ENCODE measurements around the gene SLC35B4.

The SLC35B4 gene

GRCh38 chr7:134343796-134344195 is 27.1 kb upstream of the SLC35B4 start:
- H3K36me3 Mint-ChIP-seq, result peaks cover 5% of the 10 kb centered on the region
- no peak overlapping the region for H3K4me3 Mint-ChIP-seq
- H3K27ac Mint-ChIP-seq, result no peak overlapping the region
- H3K9me3 Mint-ChIP-seq, result peaks cover 6% of the 10 kb centered on the region
- H3K27me3 Mint-ChIP-seq, result peaks cover 11% of the 10 kb centered on the region
- H3K4me1 Mint-ChIP-seq, result no peaks in the 10 kb centered on the region

GRCh38 chr7:134343136-134343535 is 26.4 kb upstream of the SLC35B4 start:
- Mint-ChIP-seq H3K4me1 (no peaks in the 10 kb centered on the region), H3K27ac (no peak overlapping the region), H3K27me3 (peaks cover 11% of the 10 kb centered on the region), H3K4me3 (no peak overlapping the region), H3K36me3 (peaks cover 5% of the 10 kb centered on the region), H3K9me3 (peaks cover 7% of the 10 kb centered on the region)

- Mint-ChIP-seq H3K4me1 (no peaks in the 10 kb centered on the region), H3K36me3 (peaks cover 5% of the 10 kb centered on the region)
These were observed 22.7 kb upstream of the SLC35B4 start for GRCh38 chr7:134339475-134339874.

GRCh38 chr7:134337980-134338379 is 21.2 kb upstream of the SLC35B4 start:
- Mint-ChIP-seq H3K9me3 (peaks cover 7% of the 10 kb centered on the region), H3K27ac (no peak overlapping the region), H3K4me1 (no peaks in the 10 kb centered on the region), H3K27me3 (peaks cover 9% of the 10 kb centered on the region), H3K4me3 (no peak overlapping the region), H3K36me3 (peaks cover 5% of the 10 kb centered on the region)

More at GRCh38 chr7:134339475-134339874, 22.7 kb upstream of the SLC35B4 start:
- H3K27me3 Mint-ChIP-seq, result peaks cover 7% of the 10 kb centered on the region
- no peak overlapping the region for H3K4me3 Mint-ChIP-seq
- no peak overlapping the region for H3K27ac Mint-ChIP-seq
- H3K9me3 Mint-ChIP-seq, result peaks cover 7% of the 10 kb centered on the region

GRCh38 chr7:134334408-134334807 is 17.7 kb upstream of the SLC35B4 start:
- H3K36me3 Mint-ChIP-seq, result peaks cover 5% of the 10 kb centered on the region
- H3K27ac Mint-ChIP-seq, result no peak overlapping the region
- no peak overlapping the region for H3K4me3 Mint-ChIP-seq
- H3K4me1 Mint-ChIP-seq, result no peaks in the 10 kb centered on the region
- H3K27me3 Mint-ChIP-seq, result peaks cover 5% of the 10 kb centered on the region
- H3K9me3 Mint-ChIP-seq, result peaks cover 7% of the 10 kb centered on the region

GRCh38 chr7:134333943-134334342 is 17.2 kb upstream of the SLC35B4 start:
- no peak overlapping the region for H3K27ac Mint-ChIP-seq
- peaks cover 5% of the 10 kb centered on the region for H3K27me3 Mint-ChIP-seq
- H3K36me3 Mint-ChIP-seq, result peaks cover 2% of the 10 kb centered on the region
- peaks cover 2% of the 10 kb centered on the region for H3K9me3 Mint-ChIP-seq
- no peaks in the 10 kb centered on the region for H3K4me1 Mint-ChIP-seq
- H3K4me3 Mint-ChIP-seq, result no peak overlapping the region

- Mint-ChIP-seq H3K4me3 (no peak overlapping the region), H3K27ac (no peak overlapping the region), H3K9me3 (no peaks in the 10 kb centered on the region), H3K4me1 (no peaks in the 10 kb centered on the region), H3K27me3 (peaks cover 5% of the 10 kb centered on the region), H3K36me3 (no peaks in the 10 kb centered on the region)
These were observed 16.2 kb upstream of the SLC35B4 start for GRCh38 chr7:134332892-134333291.

GRCh38 chr7:134331393-134331792 is 14.7 kb upstream of the SLC35B4 start:
- Mint-ChIP-seq H3K36me3 (no peaks in the 10 kb centered on the region), H3K4me3 (no peak overlapping the region), H3K4me1 (no peaks in the 10 kb centered on the region), H3K27ac (no peak overlapping the region), H3K9me3 (no peaks in the 10 kb centered on the region), H3K27me3 (peaks cover 5% of the 10 kb centered on the region)

GRCh38 chr7:134330974-134331373 is 14.2 kb upstream of the SLC35B4 start:
- Mint-ChIP-seq H3K9me3 (no peaks in the 10 kb centered on the region), H3K27ac (no peak overlapping the region), H3K4me3 (no peak overlapping the region), H3K36me3 (no peaks in the 10 kb centered on the region), H3K27me3 (peaks cover 5% of the 10 kb centered on the region), H3K4me1 (no peaks in the 10 kb centered on the region)

- Mint-ChIP-seq H3K4me1 (no peaks in the 10 kb centered on the region), H3K4me3 (no peak overlapping the region), H3K9me3 (no peaks in the 10 kb centered on the region), H3K27me3 (peaks cover 2% of the 10 kb centered on the region), H3K27ac (no peak overlapping the region), H3K36me3 (no peaks in the 10 kb centered on the region)
These were observed 13.1 kb upstream of the SLC35B4 start for GRCh38 chr7:134329614-134330346.

GRCh38 chr7:134328900-134329299 is 12.2 kb upstream of the SLC35B4 start:
- no peaks in the 10 kb centered on the region for H3K4me1 Mint-ChIP-seq
- H3K27me3 Mint-ChIP-seq, result no peaks in the 10 kb centered on the region
- no peaks in the 10 kb centered on the region for H3K9me3 Mint-ChIP-seq
- no peaks in the 10 kb centered on the region for H3K36me3 Mint-ChIP-seq
- H3K27ac Mint-ChIP-seq, result no peak overlapping the region
- H3K4me3 Mint-ChIP-seq, result no peak overlapping the region

GRCh38 chr7:134327896-134328295 is 11.2 kb upstream of the SLC35B4 start:
- Mint-ChIP-seq H3K27me3 (no peaks in the 10 kb centered on the region), H3K4me1 (no peaks in the 10 kb centered on the region), H3K4me3 (no peak overlapping the region), H3K36me3 (peaks cover 2% of the 10 kb centered on the region), H3K9me3 (no peaks in the 10 kb centered on the region), H3K27ac (no peak overlapping the region)

GRCh38 chr7:134324107-134324506 is 7.4 kb upstream of the SLC35B4 start:
- no peaks in the 10 kb centered on the region for H3K4me1 Mint-ChIP-seq
- H3K27ac Mint-ChIP-seq, result no peak overlapping the region
- no peaks in the 10 kb centered on the region for H3K27me3 Mint-ChIP-seq
- H3K4me3 Mint-ChIP-seq, result no peak overlapping the region
- H3K36me3 Mint-ChIP-seq, result peaks cover 2% of the 10 kb centered on the region
- H3K9me3 Mint-ChIP-seq, result no peaks in the 10 kb centered on the region

- Mint-ChIP-seq H3K9me3 (no peaks in the 10 kb centered on the region), H3K27ac (no peak overlapping the region), H3K4me1 (peaks cover 19% of the 10 kb centered on the region), H3K36me3 (peaks cover 2% of the 10 kb centered on the region), H3K4me3 (no peak overlapping the region), H3K27me3 (no peaks in the 10 kb centered on the region)
These were observed 3.5 kb upstream of the SLC35B4 start for GRCh38 chr7:134320201-134320600.

- H3K27ac Mint-ChIP-seq, result no peak overlapping the region
- H3K27me3 Mint-ChIP-seq, result no peaks in the 10 kb centered on the region
- peaks cover 1% of the 10 kb centered on the region for H3K36me3 Mint-ChIP-seq
- H3K4me3 Mint-ChIP-seq, result no peak overlapping the region
- H3K9me3 Mint-ChIP-seq, result no peaks in the 10 kb centered on the region
- peaks cover 26% of the 10 kb centered on the region for H3K4me1 Mint-ChIP-seq
These were observed 1.7 kb upstream of the SLC35B4 start for GRCh38 chr7:134318443-134318842.

- Mint-ChIP-seq H3K9me3 (no peaks in the 10 kb centered on the region), H3K27me3 (no peaks in the 10 kb centered on the region), H3K4me3 (peak overlapping the region; percentile 95), H3K36me3 (no peaks in the 10 kb centered on the region), H3K27ac (peak overlapping the region; percentile 89), H3K4me1 (peaks cover 26% of the 10 kb centered on the region)
These were observed 704 bp upstream of the SLC35B4 start for GRCh38 chr7:134317434-134317833.
